GM19455 (cell line): ENCODE results near the gene RPL29.

Source experiments
- ATAC-seq: cut with Tn5 transposase; IDR thresholded peaks from one replicate; pipeline ENCODE4 v1.9.1; 2021; ENCODE audit not compliant: unreplicated experiment

RPL29 gene

GRCh38 chr3:51983578-51984268 is 12.0 kb downstream of the RPL29 start:
- ATAC-seq, result no peak

- ATAC-seq, result peak; percentile 68
Observed at GRCh38 chr3:51982838-51983577, 12.7 kb downstream of the RPL29 start, which contains the start of gene ACY1. Gene ACY1 (plus strand): TSS chr3:51983535. CDS start chr3:51984065, 530 bp downstream.

- ATAC-seq, result peak; percentile 37
Observed at GRCh38 chr3:51982352-51982837, 13.3 kb downstream of the RPL29 start.

- no peak for ATAC-seq
Observed at GRCh38 chr3:51980253-51980652, 15.4 kb downstream of the RPL29 start.

- ATAC-seq, result no peak
Observed at GRCh38 chr3:51978143-51978502, 17.6 kb downstream of the RPL29 start.

GRCh38 chr3:51977446-51978142 is 18.1 kb downstream of the RPL29 start:
- no peak for ATAC-seq

GRCh38 chr3:51975852-51976549 is 19.7 kb downstream of the RPL29 start:
- ATAC-seq, result no peak

GRCh38 chr3:51974963-51975851 is 20.5 kb downstream of the RPL29 start, which contains the start of gene ABHD14A:
Gene ABHD14A (plus strand): TSS chr3:51975064. CDS start chr3:51975136, 72 bp downstream.
- peak; percentile 50 for ATAC-seq

- ATAC-seq, result no peak
Observed at GRCh38 chr3:51974277-51974962, 21.3 kb downstream of the RPL29 start.

- ATAC-seq, result no peak
Observed at GRCh38 chr3:51971350-51971749, 24.3 kb downstream of the RPL29 start.

GRCh38 chr3:51970606-51971300 is 24.9 kb downstream of the RPL29 start:
- no peak for ATAC-seq

GRCh38 chr3:51969841-51970240 is 25.9 kb downstream of the RPL29 start:
- ATAC-seq, result no peak

- no peak for ATAC-seq
Observed at GRCh38 chr3:51968883-51969678, 26.6 kb downstream of the RPL29 start.

GRCh38 chr3:51968170-51968775 is 27.4 kb downstream of the RPL29 start:
- no peak for ATAC-seq

- ATAC-seq, result peak; percentile 58
Observed at GRCh38 chr3:51967384-51968169, 28.1 kb downstream of the RPL29 start, which contains the start of gene PCBP4. Gene PCBP4 (minus strand): TSS chr3:51967454. CDS start chr3:51961240, 6,214 bp downstream.

- peak; percentile 41 for ATAC-seq
Observed at GRCh38 chr3:51966922-51967383, 28.7 kb downstream of the RPL29 start.
